AG04449 (cell line): ENCODE data around the gene SLC15A2.

Experiments
- CTCF ChIA-PET: fragments of 350-600 bp; formaldehyde crosslinking; extraction: SDS; loops from one replicate; lab custom pipeline; 2021; ENCODE audit warnings: antibody characterized with exemption; lab: Yijun Ruan, JAX
- POLR2A ChIA-PET: fragments of 400-600, 350-600 bp; formaldehyde crosslinking; extraction: SDS; loops from one replicate; lab custom pipeline; 2020; ENCODE audit warnings: antibody characterized with exemption, inconsistent platforms; lab: Yijun Ruan, JAX
- DNase-seq: peaks from one replicate; pipeline ENCODE4 v3.0.0-alpha.2; 2010; ENCODE audit warnings: low read depth, low spot score
- H3K4me3 ChIP-seq: 2 replicates; pipeline ENCODE4 v1.5.1; 2011; ENCODE audit warnings: low read depth, mild to moderate bottlenecking, control low read depth, low read length
- TF ChIP-seq, protein P1 (sequence below): IDR thresholded peaks from one replicate; pipeline ENCODE4 v1.5.1; 2011; ENCODE audit warnings: mild to moderate bottlenecking, moderate library complexity, low read length, control low read depth, inconsistent platforms; ENCODE audit not compliant: insufficient read depth; ENCODE audit errors: missing control alignments

SLC15A2 gene

DNA sequence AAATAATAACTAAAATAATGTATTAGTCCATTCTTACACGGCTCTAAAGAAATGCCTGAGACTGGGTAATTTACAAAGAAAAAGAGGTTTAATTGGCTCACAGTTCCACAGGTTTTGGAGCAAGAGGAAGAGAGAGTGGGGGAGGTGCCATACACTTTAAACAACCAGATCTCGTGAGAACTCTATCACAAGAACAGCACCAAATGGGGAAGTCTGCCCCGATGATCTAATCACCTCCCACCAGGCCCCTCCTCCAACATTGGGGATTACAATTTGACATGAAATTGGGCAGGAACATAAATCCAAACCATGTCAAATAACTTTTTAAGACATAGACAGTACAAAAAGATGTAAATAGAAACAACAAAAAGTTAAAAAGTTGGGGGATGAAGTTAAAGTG is 64.6 kb downstream of the SLC15A2 start:
- H3K4me3 ChIP-seq = no peak overlapping the region
- TF ChIP-seq, protein P1, sequence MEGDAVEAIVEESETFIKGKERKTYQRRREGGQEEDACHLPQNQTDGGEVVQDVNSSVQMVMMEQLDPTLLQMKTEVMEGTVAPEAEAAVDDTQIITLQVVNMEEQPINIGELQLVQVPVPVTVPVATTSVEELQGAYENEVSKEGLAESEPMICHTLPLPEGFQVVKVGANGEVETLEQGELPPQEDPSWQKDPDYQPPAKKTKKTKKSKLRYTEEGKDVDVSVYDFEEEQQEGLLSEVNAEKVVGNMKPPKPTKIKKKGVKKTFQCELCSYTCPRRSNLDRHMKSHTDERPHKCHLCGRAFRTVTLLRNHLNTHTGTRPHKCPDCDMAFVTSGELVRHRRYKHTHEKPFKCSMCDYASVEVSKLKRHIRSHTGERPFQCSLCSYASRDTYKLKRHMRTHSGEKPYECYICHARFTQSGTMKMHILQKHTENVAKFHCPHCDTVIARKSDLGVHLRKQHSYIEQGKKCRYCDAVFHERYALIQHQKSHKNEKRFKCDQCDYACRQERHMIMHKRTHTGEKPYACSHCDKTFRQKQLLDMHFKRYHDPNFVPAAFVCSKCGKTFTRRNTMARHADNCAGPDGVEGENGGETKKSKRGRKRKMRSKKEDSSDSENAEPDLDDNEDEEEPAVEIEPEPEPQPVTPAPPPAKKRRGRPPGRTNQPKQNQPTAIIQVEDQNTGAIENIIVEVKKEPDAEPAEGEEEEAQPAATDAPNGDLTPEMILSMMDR = no peak
- CTCF ChIA-PET = no interaction called here
- DNase-seq = no peak
- POLR2A ChIA-PET = no interaction called here

DNA sequence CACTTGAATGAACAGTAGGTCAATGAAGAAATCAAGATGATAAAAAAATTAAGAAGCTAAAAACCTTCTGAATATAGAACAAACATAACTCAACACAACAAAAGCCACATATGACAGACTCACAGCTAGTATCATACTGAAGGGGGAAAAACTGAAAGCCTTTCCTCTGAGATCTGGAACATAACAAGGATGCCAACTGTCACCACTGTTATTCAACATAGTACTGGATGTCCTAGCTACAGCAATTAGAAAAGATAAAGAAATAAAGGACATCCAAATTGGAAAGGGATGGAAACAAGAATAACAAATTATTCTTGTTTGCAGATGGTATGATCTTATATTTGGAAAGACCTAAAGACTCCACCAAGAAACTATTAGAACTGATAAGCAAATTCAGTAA is 67.1 kb downstream of the SLC15A2 start:
- DNase-seq = no peak
- H3K4me3 ChIP-seq = no peak overlapping the region
- ChIA-PET CTCF (no interaction called here), POLR2A (no interaction called here)
- TF ChIP-seq, protein P1 = no peak

DNA sequence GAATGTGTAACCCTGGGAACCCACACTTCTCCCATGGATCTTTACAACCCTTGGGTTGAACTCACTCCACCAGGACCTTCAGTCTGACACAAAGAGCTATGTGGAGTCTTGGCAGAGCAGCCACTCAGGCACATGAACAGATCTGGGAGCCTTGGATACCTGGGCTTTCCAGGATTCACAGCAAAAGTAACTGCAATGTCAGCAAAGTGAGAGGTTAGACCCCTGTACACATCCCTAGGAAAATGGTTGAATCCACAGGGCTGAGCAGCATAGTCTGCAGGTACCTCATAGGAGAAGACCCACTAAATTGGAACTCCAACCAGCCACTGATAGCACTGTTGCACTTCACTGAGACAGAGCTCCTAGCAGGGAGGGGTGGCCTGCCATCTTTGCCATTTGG is 68.2 kb downstream of the SLC15A2 start:
- TF ChIP-seq, protein P1 = no peak
- no peak overlapping the region for H3K4me3 ChIP-seq
- DNase-seq = no peak
- ChIA-PET POLR2A (no interaction called here), CTCF (no interaction called here)

DNA sequence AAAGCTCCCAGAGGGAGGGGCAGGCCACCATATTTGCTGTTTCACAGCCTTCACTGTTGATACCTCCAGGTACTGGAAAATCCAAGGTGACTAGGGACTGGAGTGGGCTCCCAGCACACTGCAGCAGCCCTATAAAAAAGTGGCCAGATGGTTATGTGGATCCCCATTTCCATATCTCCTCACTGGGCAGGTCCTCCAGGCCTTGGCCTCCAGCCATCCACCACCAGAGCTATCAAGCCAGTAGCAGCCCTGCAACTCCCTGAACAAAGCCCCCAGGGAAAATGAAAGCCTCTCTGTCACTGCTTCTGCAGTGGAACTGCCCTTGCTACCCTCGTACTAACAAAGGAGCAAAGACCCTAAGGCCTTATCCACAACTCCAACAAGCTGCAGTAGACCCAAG is 69.4 kb downstream of the SLC15A2 start:
- TF ChIP-seq, protein P1 = no peak
- H3K4me3 ChIP-seq = no peak overlapping the region
- no peak for DNase-seq
- POLR2A ChIA-PET = no interaction called here
- CTCF ChIA-PET = no interaction called here

DNA sequence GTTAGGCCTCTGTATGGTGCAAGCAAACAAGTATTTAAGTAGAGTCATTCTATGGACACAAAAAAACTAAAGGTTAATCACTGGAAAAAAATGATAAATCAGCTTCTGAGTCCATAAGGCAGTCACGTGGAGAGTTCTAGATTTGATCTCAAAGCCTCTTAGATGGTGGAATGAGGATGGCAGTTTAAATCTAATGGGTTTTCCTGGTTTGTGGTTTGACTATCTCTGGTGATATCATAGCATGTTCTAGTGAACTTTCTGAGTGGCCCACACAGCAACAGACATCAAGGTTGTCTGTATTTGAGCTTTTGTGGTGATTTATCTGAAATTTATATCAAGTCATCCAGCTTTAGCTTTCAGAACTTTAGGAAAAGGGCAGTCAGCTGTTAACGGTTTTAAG is 75.4 kb downstream of the SLC15A2 start:
- TF ChIP-seq, protein P1 = no peak
- DNase-seq = no peak
- no peak overlapping the region for H3K4me3 ChIP-seq
- CTCF ChIA-PET = no interaction called here
- POLR2A ChIA-PET = no interaction called here

DNA sequence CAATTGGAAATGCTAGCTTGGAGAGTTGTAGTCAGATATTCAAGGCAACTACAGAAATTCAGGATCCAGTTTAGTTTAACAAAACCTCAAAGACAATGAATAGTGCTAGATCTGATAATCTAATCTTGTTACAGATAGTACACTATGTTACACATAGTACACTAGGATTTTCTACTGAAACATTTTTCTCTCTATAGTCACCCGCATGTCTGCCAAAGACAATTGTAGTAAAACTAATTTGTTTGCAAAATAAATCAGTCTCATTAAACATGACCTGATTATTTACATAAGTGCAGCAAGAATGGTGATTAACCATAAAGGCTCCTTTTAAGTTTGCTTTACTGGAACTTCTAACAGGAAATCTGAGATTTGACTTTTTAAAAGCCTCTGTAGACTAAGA is 75.8 kb downstream of the SLC15A2 start:
- no peak for DNase-seq
- CTCF ChIA-PET = no interaction called here
- TF ChIP-seq, protein P1 = no peak
- H3K4me3 ChIP-seq = no peak overlapping the region
- POLR2A ChIA-PET = no interaction called here
